H1 (cell line): Measurements from ENCODE around the gene ANAPC7. TPM values are rescaled to one million over a fixed set of nuclear protein-coding genes. Genes with fewer than 3 reads are reported as not detected.

Experiments used
- CTCF ChIA-PET: fragments of 300-600 bp; sonication (Branson Sonifier 250); formaldehyde crosslinking; loops from one replicate; lab custom pipeline; 2021; ENCODE audit not compliant: partially characterized antibody; lab: Charles Lee
- POLR2A ChIA-PET: fragments of 300-600 bp; sonication (Branson Sonifier 250); formaldehyde crosslinking; loops from one replicate; lab custom pipeline; 2021; ENCODE audit warnings: inconsistent platforms; ENCODE audit not compliant: partially characterized antibody; lab: Charles Lee
- DNase-seq, 2 experiments: peaks; one replicate each; pipeline versions ENCODE4 v3.0.0 to v3.0.0-alpha.2; 2010 to 2022; ENCODE audit warnings: low spot score in 2 of 2, low read depth in 1 of 2, mixed read lengths in 1 of 2
- FAIRE-seq: peaks from 2 replicates; lab custom pipeline; 2011; peaks lifted over from hg19 to GRCh38; lab: Jason Lieb, UNC
- H2AFZ ChIP-seq: 2 replicates; pipeline ENCODE4 v1.8.1; 2012; ENCODE audit warnings: low read length, inconsistent platforms
- H2AK5ac ChIP-seq: 2 replicates; pipeline ENCODE4 v1.6.1; 2013; ENCODE audit warnings: low read depth, low read length
- H2BK120ac ChIP-seq: replicated peaks from 2 replicates; pipeline ENCODE3; 2013; ENCODE audit warnings: low read depth, low read length, inconsistent platforms
- H2BK12ac ChIP-seq: 2 replicates; pipeline ENCODE4 v1.6.1; 2013; ENCODE audit warnings: low read depth, low read length
- H2BK15ac ChIP-seq: 2 replicates; pipeline ENCODE4 v1.6.1; 2013; ENCODE audit warnings: low read length
- H2BK20ac ChIP-seq: 2 replicates; pipeline ENCODE4 v1.6.1; 2013; ENCODE audit warnings: low read length
- H2BK5ac ChIP-seq: 2 replicates; pipeline ENCODE4 v1.6.1; 2013; ENCODE audit warnings: low read depth, low read length
- H3K14ac ChIP-seq: 2 replicates; pipeline ENCODE4 v1.6.1; 2013; ENCODE audit warnings: inconsistent platforms; ENCODE audit not compliant: insufficient read length
- H3K18ac ChIP-seq: 2 replicates; pipeline ENCODE4 v1.6.1; 2013; ENCODE audit warnings: low read length; ENCODE audit errors: extremely low read depth
- H3K23ac ChIP-seq: 2 replicates; pipeline ENCODE4 v1.6.1; 2013; ENCODE audit warnings: inconsistent platforms; ENCODE audit not compliant: insufficient read length
- H3K23me2 ChIP-seq: 2 replicates; pipeline ENCODE4 v1.6.1; 2013; ENCODE audit warnings: low read depth, low read length
- H3K27ac ChIP-seq: 2 replicates; pipeline ENCODE4 v1.6.1; 2011; ENCODE audit warnings: low read depth, low read length, inconsistent platforms
- H3K27me3 ChIP-seq, 4 experiments: replicated peaks in 1 of 4; 1 replicate in 1 of 4; 2 replicates in 3 of 4; pipeline versions ENCODE4 v1.6.1 to v1.8.1; 2011 to 2013; ENCODE audit warnings: low read length in 3 of 4, mild to moderate bottlenecking in 3 of 4, inconsistent platforms in 2 of 4, mixed read lengths in 2 of 4, moderate library complexity in 1 of 4; ENCODE audit not compliant: control insufficient read depth in 3 of 4, insufficient read depth in 3 of 4; ENCODE audit errors: extremely low read depth in 1 of 4
- H3K36me3 ChIP-seq, 4 experiments: 2 replicates each; pipeline versions ENCODE4 v1.6.1 to v1.8.1; 2011 to 2013; ENCODE audit warnings: mild to moderate bottlenecking in 4 of 4, low read length in 3 of 4, moderate library complexity in 2 of 4, control low read depth in 1 of 4, inconsistent platforms in 1 of 4; ENCODE audit not compliant: insufficient read depth in 4 of 4, control insufficient read depth in 2 of 4
- H3K4ac ChIP-seq: replicated peaks from 2 replicates; pipeline ENCODE3; 2013; ENCODE audit warnings: low read length, low read depth, mixed read lengths, inconsistent platforms; ENCODE audit not compliant: insufficient read length
- H3K4me1 ChIP-seq, 4 experiments: replicated peaks in 1 of 4; 1 replicate in 1 of 4; 2 replicates in 3 of 4; pipeline versions ENCODE4 v1.6.1 to v1.8.1; 2011 to 2013; ENCODE audit warnings: low read length in 3 of 4, inconsistent platforms in 2 of 4, mixed read lengths in 1 of 4; ENCODE audit not compliant: insufficient read depth in 4 of 4, control insufficient read depth in 3 of 4
- H3K4me2 ChIP-seq, 2 experiments: 2 replicates each; pipeline versions ENCODE4 v1.6.1 to v1.8.1; 2011 to 2013; ENCODE audit warnings: low read depth in 2 of 2, low read length in 2 of 2, control low read depth in 1 of 2, inconsistent platforms in 1 of 2, mild to moderate bottlenecking in 1 of 2; ENCODE audit not compliant: insufficient read depth in 1 of 2
- H3K4me3 ChIP-seq, 4 experiments: fragments of 200-600, 300-600 bp in 1 of 4; sonication (generic), shearing (Covaris generic), sonication (Bioruptor Twin) in 1 of 4; 2 replicates each; pipeline versions ENCODE4 v1.5.1 to v1.8.1; 2011 to 2016; ENCODE audit warnings: low read length in 4 of 4, low read depth in 3 of 4, control low read depth in 2 of 4, inconsistent platforms in 2 of 4, mild to moderate bottlenecking in 2 of 4, mixed read lengths in 1 of 4, moderate library complexity in 1 of 4; ENCODE audit not compliant: insufficient read depth in 2 of 4; ENCODE audit errors: extremely low read depth in 1 of 4
- H3K56ac ChIP-seq: replicated peaks from 2 replicates; pipeline ENCODE3; 2013; ENCODE audit warnings: low read depth, mild to moderate bottlenecking, mixed read lengths, low read length, inconsistent platforms; ENCODE audit not compliant: insufficient read length
- H3K79me1 ChIP-seq: 2 replicates; pipeline ENCODE4 v1.6.1; 2013; ENCODE audit warnings: low read depth, low read length, control low read depth
- H3K79me2 ChIP-seq, 2 experiments: 2 replicates each; pipeline versions ENCODE4 v1.6.1 to v1.8.1; 2012 to 2013; ENCODE audit warnings: low read length in 2 of 2, mild to moderate bottlenecking in 2 of 2, inconsistent platforms in 1 of 2; ENCODE audit not compliant: insufficient read depth in 2 of 2, control insufficient read depth in 1 of 2
- H3K9ac ChIP-seq, 4 experiments: replicated peaks in 1 of 4; 1 replicate in 1 of 4; 2 replicates in 3 of 4; pipeline versions ENCODE4 v1.6.1 to v1.8.1; 2011 to 2013; ENCODE audit warnings: low read depth in 3 of 4, low read length in 3 of 4, control low read depth in 2 of 4, mild to moderate bottlenecking in 2 of 4, moderate library complexity in 2 of 4, inconsistent platforms in 1 of 4; ENCODE audit errors: extremely low read depth in 1 of 4
- H3K9me3 ChIP-seq, 2 experiments: 2 replicates each; pipeline versions ENCODE4 v1.6.1 to v1.8.1; 2012 to 2013; ENCODE audit warnings: mild to moderate bottlenecking in 2 of 2, moderate library complexity in 2 of 2, control low read depth in 1 of 2, inconsistent platforms in 1 of 2, low read depth in 1 of 2, low read length in 1 of 2, mixed read lengths in 1 of 2; ENCODE audit not compliant: insufficient read depth in 2 of 2
- H4K20me1 ChIP-seq, 2 experiments: replicated peaks in 1 of 2; 2 replicates each; pipeline versions ENCODE3 to v1.8.1; 2011 to 2013; ENCODE audit warnings: inconsistent platforms in 2 of 2, low read length in 2 of 2, mild to moderate bottlenecking in 1 of 2; ENCODE audit not compliant: insufficient read depth in 2 of 2, control insufficient read depth in 1 of 2
- H4K5ac ChIP-seq: 2 replicates; pipeline ENCODE4 v1.6.1; 2013; ENCODE audit warnings: low read length, low read depth, mixed read lengths, inconsistent platforms; ENCODE audit not compliant: insufficient read length
- H4K8ac ChIP-seq: 2 replicates; pipeline ENCODE4 v1.8.0; 2013; ENCODE audit warnings: mild to moderate bottlenecking, moderate library complexity, low read length, inconsistent platforms; ENCODE audit not compliant: insufficient read depth; ENCODE audit errors: extremely low read depth
- H4K91ac ChIP-seq: replicated peaks from 2 replicates; pipeline ENCODE3; 2013; ENCODE audit warnings: low read length, mixed read lengths, inconsistent platforms; ENCODE audit not compliant: insufficient read length
- BCL11A ChIP-seq, 2 experiments: IDR thresholded peaks; one replicate each; pipeline ENCODE4 v1.6.1; 2011; ENCODE audit warnings: low read depth in 2 of 2, low read length in 2 of 2, mild to moderate bottlenecking in 2 of 2
- BRCA1 ChIP-seq: IDR thresholded peaks from 2 replicates; pipeline ENCODE4 v1.6.1; 2012; ENCODE audit warnings: low read depth, low read length, improper control_type of control experiment
- GABPA ChIP-seq: IDR thresholded peaks from 2 replicates; pipeline ENCODE4 v1.6.1; 2011; ENCODE audit warnings: mild to moderate bottlenecking, low read length, moderate library complexity, borderline replicate concordance; ENCODE audit not compliant: insufficient read depth
- JUND ChIP-seq: IDR thresholded peaks from 2 replicates; pipeline ENCODE4 v1.6.1; 2011; ENCODE audit warnings: mild to moderate bottlenecking, improper control_type of control experiment, low read length
- RAD21 ChIP-seq, 2 experiments: IDR thresholded peaks in 1 of 2; conservative IDR thresholded peaks in 1 of 2; 2 replicates each; pipeline ENCODE4 v1.6.1; 2011; ENCODE audit warnings: low read depth in 2 of 2, low read length in 2 of 2, improper control_type of control experiment in 1 of 2, inconsistent platforms in 1 of 2, mild to moderate bottlenecking in 1 of 2, moderate library complexity in 1 of 2
- RBBP5 ChIP-seq: IDR thresholded peaks from 2 replicates; pipeline ENCODE4 v1.7.1; 2012; ENCODE audit warnings: low read depth, mild to moderate bottlenecking, inconsistent platforms, low read length, moderate library complexity, borderline replicate concordance
- SIX5 ChIP-seq: IDR thresholded peaks from 2 replicates; pipeline ENCODE4 v1.6.1; 2011; ENCODE audit warnings: mild to moderate bottlenecking, low read depth, low read length
- SP4 ChIP-seq: IDR thresholded peaks from 2 replicates; pipeline ENCODE4 v1.6.1; 2012; ENCODE audit warnings: low read length, inconsistent platforms
- TBP ChIP-seq: IDR thresholded peaks from 2 replicates; pipeline ENCODE4 v1.6.1; 2011; ENCODE audit warnings: low read depth, low read length, improper control_type of control experiment
- YY1 ChIP-seq: IDR thresholded peaks from 2 replicates; pipeline ENCODE4 v1.6.1; 2011; ENCODE audit warnings: low read depth, mild to moderate bottlenecking, low read length
- WGBS, 2 experiments: shearing (Covaris generic) in 1 of 2; methylation state at CpG; one replicate each; pipeline versions ENCODE4 v1.1.6 to v1.1.7; 2013 to 2015; ENCODE audit warnings: low lambda C conversion rate in 2 of 2, mixed read lengths in 2 of 2, inconsistent platforms in 1 of 2, low coverage in 1 of 2, missing lambda C conversion rate in 1 of 2; ENCODE audit not compliant: insufficient replicate concordance in 2 of 2, insufficient coverage in 1 of 2, insufficient read length in 1 of 2; ENCODE audit errors: extremely low coverage in 1 of 2, missing lambda C conversion rate in 1 of 2; 5-methylcytosine and 5-hydroxymethylcytosine counted together
- polyA plus RNA-seq, 7 experiments: library from polyadenylated mRNA; depleted of rRNA in 3 of 7; stranded (reverse) in 5 of 7; unstranded in 2 of 7; fragments of >200 nt in 5 of 7; fragments of 200-250 nt in 2 of 7; gene quantifications; 1 replicate in 5 of 7; 2 replicates in 1 of 7; 4 replicates in 1 of 7; pipeline versions ENCODE4 v1.2.1 to v1.2.3, GENCODE V29; 2011 to 2013; ENCODE audit warnings: missing spikeins in 2 of 7, mixed read lengths in 2 of 7
- total RNA-seq: library from RNA; stranded (reverse); fragmentation: NEBNext Ultra II Directional; extraction: Animal tissue kit (Norgen Biotek cat#: 25700); gene quantifications from 2 replicates; pipeline ENCODE4 v1.2.1, GENCODE V29; 2021
- TF ChIP-seq, protein P1 (sequence below), 3 experiments: IDR thresholded peaks; 1 replicate in 2 of 3; 2 replicates in 1 of 3; pipeline versions ENCODE4 v1.5.1 to v1.6.1; 2011; ENCODE audit warnings: low read length in 3 of 3, mild to moderate bottlenecking in 3 of 3, inconsistent platforms in 2 of 3, low read depth in 1 of 3, moderate library complexity in 1 of 3; ENCODE audit not compliant: insufficient read depth in 1 of 3; ENCODE audit errors: control extremely low read depth in 1 of 3

Gene ANAPC7
- total and polyA plus RNA-seq, 2 of the 8 experiments (the other 6 are each of a cell fraction or from before 2014, with no cell fraction given), result 72.8 to 105 TPM

DNA sequence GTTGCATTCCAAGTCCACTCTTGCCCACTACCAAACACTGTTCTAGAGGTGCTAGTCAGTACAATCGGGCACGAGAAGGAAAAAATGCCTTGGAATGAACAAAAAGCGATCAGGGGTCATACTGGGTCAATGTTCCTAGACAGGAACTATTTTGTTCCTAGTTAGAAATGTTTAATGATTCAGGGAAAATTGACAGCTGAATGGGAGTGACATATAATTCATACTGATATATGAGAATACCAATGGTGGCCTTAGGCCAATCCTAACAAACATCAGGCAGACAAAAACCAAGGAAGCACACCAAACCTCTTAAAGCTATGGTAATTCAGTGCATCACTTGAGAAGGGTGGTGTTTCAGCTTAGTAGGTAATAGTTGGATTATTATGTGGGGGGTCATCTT is 51.1 kb downstream of the ANAPC7 start:
- 94% methylated on average over 3 of the region's 3 CpGs; no CpG with 5 or more reads in 1 of the 2 experiments for WGBS, 2 experiments
- POLR2A ChIA-PET, result interaction anchor here (0.7 to 8.1 kb wide), 13 partner anchors 9 to 262 kb away, joined by 3 to 48 read pairs (median 5); partner anchors contain the start of genes ANAPC7 and TCTN1
- Histone ChIP-seq H3K27me3 (no peaks in the 10 kb centered on the region), H3K27ac (no peak overlapping the region), H3K18ac (no peak overlapping the region), H2BK12ac (no peak overlapping the region), H3K23me2 (no peaks in the 10 kb centered on the region), H2AK5ac (no peak overlapping the region), H3K79me1 (no peaks in the 10 kb centered on the region), H3K4me1 (no peaks in the 10 kb centered on the region), H3K56ac (no peak overlapping the region), H2AFZ (no peak overlapping the region), H3K14ac (no peak overlapping the region), H3K4me3 (no peak overlapping the region), H3K9ac (no peak overlapping the region), H2BK120ac (no peak overlapping the region), H2BK5ac (no peak overlapping the region), H4K8ac (no peak overlapping the region; the same call in 1 of the 2 replicates), H4K91ac (no peak overlapping the region), H3K79me2 (no peaks in the 10 kb centered on the region), H3K36me3 (peaks cover 7 to 24% (median 13%) of the 10 kb centered on the region in 4 experiments; a peak in 7 of 8 replicates), H2BK15ac (no peak overlapping the region), H3K23ac (no peak overlapping the region), H4K20me1 (peaks cover 2 to 6% of the 10 kb centered on the region in 2 experiments), H3K4ac (no peak overlapping the region), H4K5ac (no peak overlapping the region), H3K9me3 (no peaks in the 10 kb centered on the region), H2BK20ac (no peak overlapping the region), H3K4me2 (no peak overlapping the region)
- DNase-seq (no peak), FAIRE-seq (no peak)
- CTCF ChIA-PET, result interaction anchor here (0.7 to 2.3 kb wide), 7 partner anchors 14 to 251 kb away, joined by 3 to 9 read pairs (median 3); no protein-coding TSS in a partner anchor
- TF ChIP-seq TBP, result no peak
- TF ChIP-seq RAD21 (IDR thresholded peaks at IDR 0.05 in 1 of 2, conservative IDR thresholded peaks at IDR 0.05 in 1 of 2; ENCODE audit: low read depth in 2 of 2, low read length in 2 of 2), result no peak
- no peak for TF ChIP-seq RBBP5
- TF ChIP-seq JUND, result no peak
- no peak for TF ChIP-seq YY1
- TF ChIP-seq SIX5, result no peak
- TF ChIP-seq SP4, result no peak
- TF ChIP-seq, protein P1, sequence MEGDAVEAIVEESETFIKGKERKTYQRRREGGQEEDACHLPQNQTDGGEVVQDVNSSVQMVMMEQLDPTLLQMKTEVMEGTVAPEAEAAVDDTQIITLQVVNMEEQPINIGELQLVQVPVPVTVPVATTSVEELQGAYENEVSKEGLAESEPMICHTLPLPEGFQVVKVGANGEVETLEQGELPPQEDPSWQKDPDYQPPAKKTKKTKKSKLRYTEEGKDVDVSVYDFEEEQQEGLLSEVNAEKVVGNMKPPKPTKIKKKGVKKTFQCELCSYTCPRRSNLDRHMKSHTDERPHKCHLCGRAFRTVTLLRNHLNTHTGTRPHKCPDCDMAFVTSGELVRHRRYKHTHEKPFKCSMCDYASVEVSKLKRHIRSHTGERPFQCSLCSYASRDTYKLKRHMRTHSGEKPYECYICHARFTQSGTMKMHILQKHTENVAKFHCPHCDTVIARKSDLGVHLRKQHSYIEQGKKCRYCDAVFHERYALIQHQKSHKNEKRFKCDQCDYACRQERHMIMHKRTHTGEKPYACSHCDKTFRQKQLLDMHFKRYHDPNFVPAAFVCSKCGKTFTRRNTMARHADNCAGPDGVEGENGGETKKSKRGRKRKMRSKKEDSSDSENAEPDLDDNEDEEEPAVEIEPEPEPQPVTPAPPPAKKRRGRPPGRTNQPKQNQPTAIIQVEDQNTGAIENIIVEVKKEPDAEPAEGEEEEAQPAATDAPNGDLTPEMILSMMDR (IDR thresholded peaks at IDR 0.05; ENCODE audit: control extremely low read depth in 1 of 3, insufficient read depth in 1 of 3, low read depth in 1 of 3, low read length in 3 of 3), result no peak
- no peak for TF ChIP-seq BCL11A (IDR thresholded peaks at IDR 0.05; ENCODE audit: low read depth in 2 of 2, low read length in 2 of 2)
- TF ChIP-seq GABPA, result no peak
- no peak for TF ChIP-seq BRCA1
